ENCODE measurements around the gene SNX15.

SNX15 gene

DNA sequence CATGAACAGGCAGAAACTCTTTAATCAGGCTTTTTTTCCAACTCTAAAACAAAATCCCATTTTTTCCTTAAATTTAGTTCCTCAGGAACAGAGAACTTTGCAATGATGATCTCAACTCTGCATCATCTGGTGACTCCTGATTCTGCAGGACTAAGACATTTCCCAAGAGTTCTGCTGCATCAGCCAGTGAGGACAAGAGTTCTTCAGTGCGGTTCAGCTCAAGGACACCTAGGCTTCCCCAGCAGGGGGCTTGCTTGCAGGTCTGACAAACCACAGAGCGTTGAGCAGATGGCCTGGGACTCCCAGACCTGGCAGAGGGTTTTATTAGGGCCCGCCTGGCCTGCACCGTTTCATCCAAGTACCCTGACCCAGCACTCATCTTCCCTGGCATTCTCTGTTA lies 50.2 kb downstream of the SNX15 start:
- Histone ChIP-seq H3K9me3 (ENCODE audit: low read length) (no peaks in the 10 kb centered on the region), H3K27ac (ENCODE audit: low read depth, low read length, poor library complexity, severe bottlenecking) (no peak overlapping the region), H3K4me3 (ENCODE audit: low read depth, low read length, poor library complexity, severe bottlenecking) (no peak overlapping the region), H3K79me2 (ENCODE audit: insufficient read depth, low read length) (peaks cover 6% of the 10 kb centered on the region), H3K27me3 (ENCODE audit: insufficient read depth, low read length) (no peaks in the 10 kb centered on the region), H3F3A (ENCODE audit: insufficient read depth, low read length) (no peaks in the 10 kb centered on the region), H3K9me2 (ENCODE audit: low read depth, low read length) (no peaks in the 10 kb centered on the region), H3K36me3 (ENCODE audit: insufficient read depth, low read length) (peaks cover 68% of the 10 kb centered on the region), H3K4me2 (ENCODE audit: low read length) (no peak overlapping the region; the same call in 1 of the 2 replicates), H3K9ac (ENCODE audit: low read length) (no peak overlapping the region), H3K4me1 (ENCODE audit: insufficient read depth, low read length, severe bottlenecking) (peaks cover 35% of the 10 kb centered on the region), H4K20me1 (ENCODE audit: insufficient read depth, low read length) (no peaks in the 10 kb centered on the region), H2AFZ (ENCODE audit: low read length) (no peak overlapping the region)
- TF ChIP-seq, protein P1, sequence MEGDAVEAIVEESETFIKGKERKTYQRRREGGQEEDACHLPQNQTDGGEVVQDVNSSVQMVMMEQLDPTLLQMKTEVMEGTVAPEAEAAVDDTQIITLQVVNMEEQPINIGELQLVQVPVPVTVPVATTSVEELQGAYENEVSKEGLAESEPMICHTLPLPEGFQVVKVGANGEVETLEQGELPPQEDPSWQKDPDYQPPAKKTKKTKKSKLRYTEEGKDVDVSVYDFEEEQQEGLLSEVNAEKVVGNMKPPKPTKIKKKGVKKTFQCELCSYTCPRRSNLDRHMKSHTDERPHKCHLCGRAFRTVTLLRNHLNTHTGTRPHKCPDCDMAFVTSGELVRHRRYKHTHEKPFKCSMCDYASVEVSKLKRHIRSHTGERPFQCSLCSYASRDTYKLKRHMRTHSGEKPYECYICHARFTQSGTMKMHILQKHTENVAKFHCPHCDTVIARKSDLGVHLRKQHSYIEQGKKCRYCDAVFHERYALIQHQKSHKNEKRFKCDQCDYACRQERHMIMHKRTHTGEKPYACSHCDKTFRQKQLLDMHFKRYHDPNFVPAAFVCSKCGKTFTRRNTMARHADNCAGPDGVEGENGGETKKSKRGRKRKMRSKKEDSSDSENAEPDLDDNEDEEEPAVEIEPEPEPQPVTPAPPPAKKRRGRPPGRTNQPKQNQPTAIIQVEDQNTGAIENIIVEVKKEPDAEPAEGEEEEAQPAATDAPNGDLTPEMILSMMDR (IDR thresholded peaks at IDR 0.05; ENCODE audit: low read length) = no peak
- TF ChIP-seq EZH2 (IDR thresholded peaks at IDR 0.05; ENCODE audit: borderline replicate concordance, low read length) = no peak

DNA sequence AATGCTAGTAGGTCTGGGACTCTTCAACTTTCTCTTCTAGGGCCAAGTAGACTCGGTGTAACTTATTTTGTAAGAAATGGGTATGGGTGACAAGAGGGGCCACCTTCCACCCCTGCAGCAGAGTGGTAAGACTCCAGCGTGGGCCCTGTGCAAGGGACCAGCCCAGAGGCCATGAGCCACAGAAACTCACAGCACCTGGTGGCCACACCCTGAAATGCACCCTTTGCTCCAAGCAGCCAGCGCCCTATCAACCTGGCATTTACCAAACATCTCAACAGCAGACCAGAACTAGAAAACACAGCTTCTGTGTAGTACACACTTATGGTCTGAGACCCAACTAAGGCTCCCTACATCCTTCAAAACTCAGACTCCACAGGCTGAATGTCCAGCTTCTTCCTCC lies 50.9 kb downstream of the SNX15 start:
- Histone ChIP-seq H3K27ac (ENCODE audit: low read depth, low read length, poor library complexity, severe bottlenecking) (peak overlapping the region; percentile 69), H3K36me3 (ENCODE audit: insufficient read depth, low read length) (peaks cover 74% of the 10 kb centered on the region)

DNA sequence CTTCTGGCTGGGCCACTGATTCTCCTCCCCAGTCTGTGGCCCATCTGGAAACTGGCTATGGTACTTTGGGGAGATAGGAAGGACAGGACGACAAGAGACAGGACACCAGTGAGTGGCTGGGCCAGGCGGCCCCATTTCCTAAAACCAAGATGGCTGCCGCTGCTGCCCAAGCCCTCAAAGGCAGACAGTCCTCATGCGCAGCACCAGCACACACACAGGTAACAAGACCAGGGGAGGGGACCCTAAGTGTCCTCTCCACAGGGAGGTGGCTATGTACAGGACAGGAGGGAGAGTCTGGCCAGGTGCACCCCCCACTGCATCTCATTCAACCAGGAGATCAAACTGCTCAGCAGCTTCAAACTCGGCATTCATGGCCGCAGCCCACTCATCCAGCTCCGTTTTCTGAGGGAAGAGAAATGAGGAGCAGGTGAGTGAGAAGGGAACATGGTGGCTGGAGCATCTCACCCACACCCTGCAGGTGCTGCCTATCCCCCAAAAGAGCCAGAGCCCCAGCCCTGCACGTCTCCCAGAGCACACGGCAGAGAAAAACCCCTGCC lies 51.6 kb downstream of the SNX15 start:
- no peak for TF ChIP-seq EZH2 (IDR thresholded peaks at IDR 0.05; ENCODE audit: borderline replicate concordance, low read length)
- TF ChIP-seq, protein P1 (IDR thresholded peaks at IDR 0.05; ENCODE audit: low read length) = no peak
- Histone ChIP-seq H3K4me1 (ENCODE audit: insufficient read depth, low read length, severe bottlenecking) (peaks cover 41% of the 10 kb centered on the region), H3K36me3 (ENCODE audit: insufficient read depth, low read length) (peaks cover 74% of the 10 kb centered on the region), H3K79me2 (ENCODE audit: insufficient read depth, low read length) (peaks cover 18% of the 10 kb centered on the region), H3K9me3 (ENCODE audit: low read length) (no peaks in the 10 kb centered on the region), H3F3A (ENCODE audit: insufficient read depth, low read length) (no peaks in the 10 kb centered on the region), H3K27me3 (ENCODE audit: insufficient read depth, low read length) (no peaks in the 10 kb centered on the region), H3K4me2 (ENCODE audit: low read length) (peak overlapping the region; percentile 49), H3K9ac (ENCODE audit: low read length) (peak overlapping the region; percentile 18; the same call in 1 of the 2 replicates), H3K4me3 (ENCODE audit: low read depth, low read length, poor library complexity, severe bottlenecking) (peak overlapping the region; percentile 24), H3K9me2 (ENCODE audit: low read depth, low read length) (no peaks in the 10 kb centered on the region), H2AFZ (ENCODE audit: low read length) (no peak overlapping the region), H4K20me1 (ENCODE audit: insufficient read depth, low read length) (no peaks in the 10 kb centered on the region), H3K27ac (ENCODE audit: low read depth, low read length, poor library complexity, severe bottlenecking) (peak overlapping the region; percentile 69)

More for the DNA sequence above, 50.9 kb downstream of the SNX15 start:
- peaks cover 12% of the 10 kb centered on the region for H3K79me2 ChIP-seq (ENCODE audit: insufficient read depth, low read length)
- H3K4me3 ChIP-seq (ENCODE audit: low read depth, low read length, poor library complexity, severe bottlenecking) = peak overlapping the region; percentile 24
- no peak overlapping the region for H2AFZ ChIP-seq (ENCODE audit: low read length)
- H3K27me3 ChIP-seq (ENCODE audit: insufficient read depth, low read length) = no peaks in the 10 kb centered on the region
- H3K4me1 ChIP-seq (ENCODE audit: insufficient read depth, low read length, severe bottlenecking) = peaks cover 40% of the 10 kb centered on the region
- no peaks in the 10 kb centered on the region for H3K9me3 ChIP-seq (ENCODE audit: low read length)
- H3K9ac ChIP-seq (ENCODE audit: low read length) = peak overlapping the region; percentile 18; the same call in 1 of the 2 replicates
- no peaks in the 10 kb centered on the region for H3K9me2 ChIP-seq (ENCODE audit: low read depth, low read length)
- no peaks in the 10 kb centered on the region for H3F3A ChIP-seq (ENCODE audit: insufficient read depth, low read length)
- no peak for TF ChIP-seq EZH2 (IDR thresholded peaks at IDR 0.05; ENCODE audit: borderline replicate concordance, low read length)
- TF ChIP-seq, protein P1 (IDR thresholded peaks at IDR 0.05; ENCODE audit: low read length) = peak; percentile 77
- H3K4me2 ChIP-seq (ENCODE audit: low read length) = peak overlapping the region; percentile 49
- no peaks in the 10 kb centered on the region for H4K20me1 ChIP-seq (ENCODE audit: insufficient read depth, low read length)

Measured in OCI-LY1 (cell line).